GM23338 (cell line): ENCODE measurements around the gene VASN. TPM values are rescaled to one million over a fixed set of nuclear protein-coding genes. Genes with fewer than 3 reads are reported as not detected.
A peak's percentile ranks its signal among the peaks of the same experiment; 100 is the strongest.

Experiments
- ATAC-seq: fragments of 200-7000 bp; cut with Tn5 transposase; 3 replicates; pipeline ENCODE4 v1.9.1; 2020
- DNase-seq: peaks from one replicate; pipeline ENCODE4 v3.0.0-alpha.2; 2015; ENCODE audit warnings: low spot score
- H2AFZ ChIP-seq: fragments of 200-600 bp; sonication (generic); 2 replicates; pipeline ENCODE4 v1.8.0; 2016; ENCODE audit warnings: antibody characterized with exemption, mild to moderate bottlenecking, moderate library complexity
- H3F3A ChIP-seq: fragments of 200-600 bp; sonication (generic); replicated peaks from 2 replicates; pipeline ENCODE4 v1.8.0; 2017; ENCODE audit warnings: antibody characterized with exemption, mixed run types, low read depth
- H3K27ac ChIP-seq: fragments of 200-600 bp; sonication (generic); 2 replicates; pipeline ENCODE4 v1.6.1; 2016; ENCODE audit warnings: low read depth
- H3K27me3 ChIP-seq: fragments of 200-600 bp; sonication (generic); 2 replicates; pipeline ENCODE4 v1.8.0; 2016; ENCODE audit warnings: mild to moderate bottlenecking, mixed run types, moderate library complexity; ENCODE audit not compliant: insufficient read depth
- H3K36me3 ChIP-seq: fragments of 200-600 bp; sonication (generic); 2 replicates; pipeline ENCODE4 v1.8.0; 2016; ENCODE audit warnings: mild to moderate bottlenecking; ENCODE audit not compliant: insufficient read depth
- H3K4me1 ChIP-seq: fragments of 200-600 bp; sonication (generic); 2 replicates; pipeline ENCODE4 v1.8.0; 2016; ENCODE audit warnings: mild to moderate bottlenecking, moderate library complexity; ENCODE audit not compliant: insufficient read depth
- H3K4me2 ChIP-seq: fragments of 200-600 bp; sonication (generic); 2 replicates; pipeline ENCODE4 v1.7.1; 2017; ENCODE audit warnings: mixed run types
- H3K4me3 ChIP-seq: fragments of 200-600 bp; sonication (generic); 2 replicates; pipeline ENCODE4 v1.6.1; 2016; ENCODE audit warnings: mixed run types
- H3K79me2 ChIP-seq: fragments of 200-600 bp; sonication (generic); replicated peaks from 2 replicates; pipeline ENCODE4 v1.8.0; 2017; ENCODE audit warnings: mild to moderate bottlenecking; ENCODE audit not compliant: insufficient read depth
- H3K9me2 ChIP-seq: fragments of 200-600 bp; sonication (generic); 2 replicates; pipeline ENCODE4 v1.8.0; 2017; ENCODE audit not compliant: insufficient read depth
- H4K20me1 ChIP-seq: fragments of 200-600 bp; sonication (generic); replicated peaks from 2 replicates; pipeline ENCODE4 v1.8.0; 2017; ENCODE audit warnings: mild to moderate bottlenecking; ENCODE audit not compliant: insufficient read depth
- H3K27ac Mint-ChIP-seq: 2 replicates; pipeline ENCODE4 v1.8.0; 2020; ENCODE audit warnings: inconsistent platforms, mild to moderate bottlenecking, moderate library complexity, mixed read lengths
- H3K27me3 Mint-ChIP-seq: 3 replicates; pipeline ENCODE4 v1.8.0; 2022; ENCODE audit warnings: low read depth, mild to moderate bottlenecking, moderate library complexity, mixed read lengths, inconsistent platforms; ENCODE audit not compliant: insufficient read depth, poor library complexity
- H3K36me3 Mint-ChIP-seq: 3 replicates; pipeline ENCODE4 v1.8.0; 2021; ENCODE audit warnings: low read depth, mild to moderate bottlenecking, inconsistent platforms, moderate library complexity, mixed read lengths
- H3K4me1 Mint-ChIP-seq: 3 replicates; pipeline ENCODE4 v1.8.0; 2020; ENCODE audit warnings: mild to moderate bottlenecking, inconsistent platforms, mixed read lengths
- H3K4me3 Mint-ChIP-seq: 3 replicates; pipeline ENCODE4 v1.8.0; 2021; ENCODE audit warnings: moderate library complexity, mild to moderate bottlenecking, inconsistent platforms, mixed read lengths
- H3K9me3 Mint-ChIP-seq: 3 replicates; pipeline ENCODE4 v1.8.0; 2020; ENCODE audit warnings: moderate library complexity, mild to moderate bottlenecking, inconsistent platforms, mixed read lengths
- CREB1 ChIP-seq: fragments of 250-450 bp; sonication (Bioruptor Pico); IDR thresholded peaks from 2 replicates; pipeline ENCODE4 v1.5.0; 2020; ENCODE audit warnings: low read depth, mild to moderate bottlenecking, moderate library complexity
- EZH2 ChIP-seq: fragments of 200-600 bp; sonication (generic); IDR thresholded peaks from one replicate; pipeline ENCODE4 v1.8.0; 2017; ENCODE audit warnings: antibody characterized with exemption, mild to moderate bottlenecking, low read depth; ENCODE audit not compliant: unreplicated experiment
- EZH2phosphoT487 ChIP-seq: fragments of 200-600 bp; sonication (generic); IDR thresholded peaks from one replicate; pipeline ENCODE4 v1.8.1; 2018; ENCODE audit warnings: antibody characterized with exemption; ENCODE audit not compliant: unreplicated experiment
- JUNB ChIP-seq: IDR thresholded peaks from one replicate; pipeline ENCODE4 v1.6.1; 2016; ENCODE audit warnings: antibody characterized with exemption; ENCODE audit not compliant: unreplicated experiment
- POLR2AphosphoS5 ChIP-seq: IDR thresholded peaks from 2 replicates; pipeline ENCODE4 v1.6.1; 2016; ENCODE audit warnings: antibody characterized with exemption, low read depth
- STAT1 ChIP-seq: IDR thresholded peaks from one replicate; pipeline ENCODE4 v1.6.1; 2016; ENCODE audit warnings: antibody characterized with exemption; ENCODE audit not compliant: unreplicated experiment
- ZNF114 ChIP-seq: fragments of 250-450 bp; sonication (Bioruptor Pico); IDR thresholded peaks from 2 replicates; pipeline ENCODE4 v1.5.0; 2020; ENCODE audit warnings: mild to moderate bottlenecking, moderate library complexity
- ZNF331 ChIP-seq: fragments of 250-450 bp; sonication (Bioruptor Pico); IDR thresholded peaks from 2 replicates; pipeline ENCODE4 v1.5.0; 2020; ENCODE audit warnings: low read depth, mild to moderate bottlenecking, moderate library complexity
- polyA plus RNA-seq: library from polyadenylated mRNA; unstranded; fragments of >200 nt; fragmentation: Nextera tagmentation; extraction: Ambion mirVana; gene quantifications from 2 replicates; pipeline ENCODE4 v1.2.1, GENCODE V29; 2016
- total RNA-seq: library from RNA; depleted of rRNA; stranded (reverse); fragments of >200 nt; shearing (Covaris generic); gene quantifications from 2 replicates; pipeline ENCODE4 v1.2.3, GENCODE V29; 2014
- TF ChIP-seq, protein P1 (sequence below), 2 experiments: fragments of 200-600 bp in 1 of 2; sonication (generic) in 1 of 2; conservative IDR thresholded peaks; 2 replicates each; pipeline versions ENCODE4 v1.5.1 to v1.6.1; 2016 to 2017; ENCODE audit warnings: antibody characterized with exemption in 2 of 2, low read depth in 2 of 2, mild to moderate bottlenecking in 2 of 2, moderate library complexity in 1 of 2
- TF ChIP-seq, protein P2 (sequence below): IDR thresholded peaks from one replicate; pipeline ENCODE4 v1.6.1; 2018; ENCODE audit warnings: antibody characterized with exemption; ENCODE audit not compliant: unreplicated experiment

Gene VASN
- total and polyA plus RNA-seq, 2 experiments from 2014 or later: 8.0 to 15.5 TPM

GRCh38 chr16:4370151-4370550, 1.5 kb upstream of the VASN start:
- H3K27ac Mint-ChIP-seq: no peak overlapping the region
- H3F3A ChIP-seq: peaks cover 20% of the 10 kb centered on the region; the same call in 1 of the 2 replicates
- no peak for DNase-seq
- no peaks in the 10 kb centered on the region for H3K36me3 Mint-ChIP-seq
- H3K9me3 Mint-ChIP-seq: no peaks in the 10 kb centered on the region
- peaks cover 17% of the 10 kb centered on the region; the same call in 2 of the 3 replicates for H3K4me1 Mint-ChIP-seq
- H3K27me3 ChIP-seq: peaks cover 3% of the 10 kb centered on the region; the same call in 1 of the 2 replicates
- H3K79me2 ChIP-seq: peaks cover 9% of the 10 kb centered on the region
- H3K27ac ChIP-seq: no peak overlapping the region
- H3K4me3 ChIP-seq: no peak overlapping the region
- ATAC-seq: no peak
- H3K36me3 ChIP-seq: no peaks in the 10 kb centered on the region
- H3K27me3 Mint-ChIP-seq: peaks cover 19% of the 10 kb centered on the region
- H3K4me2 ChIP-seq: no peak overlapping the region
- H3K4me1 ChIP-seq: peaks cover 35% of the 10 kb centered on the region
- no peak overlapping the region for H3K4me3 Mint-ChIP-seq
- H3K9me2 ChIP-seq: no peaks in the 10 kb centered on the region
- no peaks in the 10 kb centered on the region for H4K20me1 ChIP-seq
- no peak overlapping the region for H2AFZ ChIP-seq
- no peak for TF ChIP-seq EZH2phosphoT487
- no peak for TF ChIP-seq EZH2
- TF ChIP-seq ZNF331 (CRISPR knock-in tag): no peak
- TF ChIP-seq JUNB: no peak
- no peak for TF ChIP-seq ZNF114 (CRISPR knock-in tag)

DNA sequence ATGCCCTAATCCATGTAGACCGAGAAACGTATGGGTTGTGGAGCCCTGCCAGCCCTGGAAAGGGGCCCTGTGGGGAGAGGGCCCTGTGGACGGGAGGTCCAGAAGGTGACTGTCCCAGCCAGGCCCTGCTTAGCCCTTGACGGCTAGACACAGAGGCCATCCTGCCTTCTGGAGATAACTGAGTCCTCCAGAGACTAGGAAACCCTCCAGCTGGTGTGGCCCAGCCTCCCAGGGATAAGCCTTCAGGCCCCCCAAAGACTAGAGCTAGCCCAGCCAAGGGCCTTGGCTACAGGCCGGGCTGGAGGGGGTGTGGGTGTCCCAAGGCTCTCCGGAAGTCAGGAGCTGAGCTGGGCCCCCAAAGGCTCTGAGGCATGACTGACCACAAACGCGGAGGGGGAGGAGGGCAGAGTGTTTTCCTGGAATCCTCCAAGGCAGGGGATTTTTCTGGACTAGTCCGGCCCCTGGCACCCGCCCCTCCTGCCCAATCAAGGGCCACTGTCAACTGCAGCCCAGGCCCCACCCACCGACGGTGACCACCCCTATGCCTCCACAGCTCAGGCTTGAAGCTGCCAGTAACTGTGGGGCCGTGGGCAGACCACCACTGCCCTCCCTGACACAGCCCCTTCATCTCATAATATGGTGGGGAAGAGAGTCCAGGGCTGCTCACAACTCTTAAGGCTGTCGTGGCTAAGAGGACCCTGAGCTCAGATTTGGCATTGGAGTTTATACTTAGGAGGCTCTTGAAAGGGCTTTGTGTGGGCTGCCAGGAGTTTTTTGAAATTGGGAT, 885 bp upstream of the VASN start:
- H3K79me2 ChIP-seq: peaks cover 15% of the 10 kb centered on the region
- DNase-seq (no peak), ATAC-seq (no peak)
- H3F3A ChIP-seq: peaks cover 22% of the 10 kb centered on the region; the same call in 1 of the 2 replicates
- no peak overlapping the region for H2AFZ ChIP-seq
- H3K4me3 ChIP-seq: peak overlapping the region; percentile 73; the same call in 1 of the 2 replicates
- Mint-ChIP-seq H3K4me1 (peaks cover 23% of the 10 kb centered on the region), H3K4me3 (peak overlapping the region; percentile 61; the same call in 1 of the 3 replicates), H3K36me3 (peaks cover 2% of the 10 kb centered on the region; the same call in 1 of the 3 replicates), H3K27me3 (peaks cover 25% of the 10 kb centered on the region), H3K9me3 (no peaks in the 10 kb centered on the region), H3K27ac (no peak overlapping the region)
- peak overlapping the region; percentile 94 for H3K4me2 ChIP-seq
- TF ChIP-seq JUNB (no peak), EZH2phosphoT487 (no peak)
- H3K27ac ChIP-seq: no peak overlapping the region
- no peaks in the 10 kb centered on the region for H3K36me3 ChIP-seq
- peaks cover 3% of the 10 kb centered on the region; the same call in 1 of the 2 replicates for H3K27me3 ChIP-seq
- no peaks in the 10 kb centered on the region for H4K20me1 ChIP-seq
- H3K4me1 ChIP-seq: peaks cover 41% of the 10 kb centered on the region
- H3K9me2 ChIP-seq: no peaks in the 10 kb centered on the region

GRCh38 chr16:4372001-4372577, 441 bp downstream of the VASN start:
- H2AFZ ChIP-seq: no peak overlapping the region
- TF ChIP-seq, protein P1, sequence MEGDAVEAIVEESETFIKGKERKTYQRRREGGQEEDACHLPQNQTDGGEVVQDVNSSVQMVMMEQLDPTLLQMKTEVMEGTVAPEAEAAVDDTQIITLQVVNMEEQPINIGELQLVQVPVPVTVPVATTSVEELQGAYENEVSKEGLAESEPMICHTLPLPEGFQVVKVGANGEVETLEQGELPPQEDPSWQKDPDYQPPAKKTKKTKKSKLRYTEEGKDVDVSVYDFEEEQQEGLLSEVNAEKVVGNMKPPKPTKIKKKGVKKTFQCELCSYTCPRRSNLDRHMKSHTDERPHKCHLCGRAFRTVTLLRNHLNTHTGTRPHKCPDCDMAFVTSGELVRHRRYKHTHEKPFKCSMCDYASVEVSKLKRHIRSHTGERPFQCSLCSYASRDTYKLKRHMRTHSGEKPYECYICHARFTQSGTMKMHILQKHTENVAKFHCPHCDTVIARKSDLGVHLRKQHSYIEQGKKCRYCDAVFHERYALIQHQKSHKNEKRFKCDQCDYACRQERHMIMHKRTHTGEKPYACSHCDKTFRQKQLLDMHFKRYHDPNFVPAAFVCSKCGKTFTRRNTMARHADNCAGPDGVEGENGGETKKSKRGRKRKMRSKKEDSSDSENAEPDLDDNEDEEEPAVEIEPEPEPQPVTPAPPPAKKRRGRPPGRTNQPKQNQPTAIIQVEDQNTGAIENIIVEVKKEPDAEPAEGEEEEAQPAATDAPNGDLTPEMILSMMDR (conservative IDR thresholded peaks at IDR 0.05; ENCODE audit: low read depth in 2 of 2): no peak
- no peak for TF ChIP-seq JUNB
- no peak for TF ChIP-seq ZNF331 (CRISPR knock-in tag)
- no peak for TF ChIP-seq EZH2phosphoT487
- TF ChIP-seq CREB1: no peak
- TF ChIP-seq, protein P2, sequence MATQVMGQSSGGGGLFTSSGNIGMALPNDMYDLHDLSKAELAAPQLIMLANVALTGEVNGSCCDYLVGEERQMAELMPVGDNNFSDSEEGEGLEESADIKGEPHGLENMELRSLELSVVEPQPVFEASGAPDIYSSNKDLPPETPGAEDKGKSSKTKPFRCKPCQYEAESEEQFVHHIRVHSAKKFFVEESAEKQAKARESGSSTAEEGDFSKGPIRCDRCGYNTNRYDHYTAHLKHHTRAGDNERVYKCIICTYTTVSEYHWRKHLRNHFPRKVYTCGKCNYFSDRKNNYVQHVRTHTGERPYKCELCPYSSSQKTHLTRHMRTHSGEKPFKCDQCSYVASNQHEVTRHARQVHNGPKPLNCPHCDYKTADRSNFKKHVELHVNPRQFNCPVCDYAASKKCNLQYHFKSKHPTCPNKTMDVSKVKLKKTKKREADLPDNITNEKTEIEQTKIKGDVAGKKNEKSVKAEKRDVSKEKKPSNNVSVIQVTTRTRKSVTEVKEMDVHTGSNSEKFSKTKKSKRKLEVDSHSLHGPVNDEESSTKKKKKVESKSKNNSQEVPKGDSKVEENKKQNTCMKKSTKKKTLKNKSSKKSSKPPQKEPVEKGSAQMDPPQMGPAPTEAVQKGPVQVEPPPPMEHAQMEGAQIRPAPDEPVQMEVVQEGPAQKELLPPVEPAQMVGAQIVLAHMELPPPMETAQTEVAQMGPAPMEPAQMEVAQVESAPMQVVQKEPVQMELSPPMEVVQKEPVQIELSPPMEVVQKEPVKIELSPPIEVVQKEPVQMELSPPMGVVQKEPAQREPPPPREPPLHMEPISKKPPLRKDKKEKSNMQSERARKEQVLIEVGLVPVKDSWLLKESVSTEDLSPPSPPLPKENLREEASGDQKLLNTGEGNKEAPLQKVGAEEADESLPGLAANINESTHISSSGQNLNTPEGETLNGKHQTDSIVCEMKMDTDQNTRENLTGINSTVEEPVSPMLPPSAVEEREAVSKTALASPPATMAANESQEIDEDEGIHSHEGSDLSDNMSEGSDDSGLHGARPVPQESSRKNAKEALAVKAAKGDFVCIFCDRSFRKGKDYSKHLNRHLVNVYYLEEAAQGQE: no peak
- no peak for TF ChIP-seq POLR2AphosphoS5
- TF ChIP-seq ZNF114 (CRISPR knock-in tag): no peak
- no peak for TF ChIP-seq EZH2
- no peak for TF ChIP-seq STAT1

More at GRCh38 chr16:4372001-4372577, 441 bp downstream of the VASN start:
- H3K4me3 Mint-ChIP-seq: peak overlapping the region; percentile 84
- Histone ChIP-seq H3K4me2 (peak overlapping the region; percentile 94), H3K9me2 (no peaks in the 10 kb centered on the region), H3K36me3 (no peaks in the 10 kb centered on the region), H3K27ac (no peak overlapping the region), H3K79me2 (peaks cover 15% of the 10 kb centered on the region), H3F3A (peaks cover 22% of the 10 kb centered on the region; the same call in 1 of the 2 replicates), H3K4me3 (peak overlapping the region; percentile 73), H3K4me1 (peaks cover 46% of the 10 kb centered on the region), H4K20me1 (no peaks in the 10 kb centered on the region), H3K27me3 (peaks cover 3% of the 10 kb centered on the region; the same call in 1 of the 2 replicates)
- DNase-seq: no peak
- peak; percentile 8 for ATAC-seq
- H3K4me1 Mint-ChIP-seq: peaks cover 28% of the 10 kb centered on the region
- no peak overlapping the region for H3K27ac Mint-ChIP-seq
- H3K9me3 Mint-ChIP-seq: no peaks in the 10 kb centered on the region
- peaks cover 3% of the 10 kb centered on the region; the same call in 1 of the 3 replicates for H3K36me3 Mint-ChIP-seq
- H3K27me3 Mint-ChIP-seq: peaks cover 28% of the 10 kb centered on the region
